H1 (cell line): ENCODE results near the gene KRTAP10-8. TPM values are rescaled to one million over a fixed set of nuclear protein-coding genes. Genes with fewer than 3 reads are reported as not detected.

Source experiments
- JUN ChIP-seq: IDR thresholded peaks from 2 replicates; pipeline ENCODE4 v1.6.1; 2011; ENCODE audit warnings: low read depth, mild to moderate bottlenecking, improper control_type of control experiment, low read length
- RFX5 ChIP-seq: IDR thresholded peaks from 2 replicates; pipeline ENCODE4 v1.6.1; 2011; ENCODE audit warnings: low read depth, low read length, improper control_type of control experiment, borderline replicate concordance
- SRF ChIP-seq: IDR thresholded peaks from 2 replicates; pipeline ENCODE4 v1.6.1; 2011; ENCODE audit warnings: mild to moderate bottlenecking, low read depth, low read length, moderate library complexity
- polyA plus RNA-seq, 7 experiments: library from polyadenylated mRNA; depleted of rRNA in 3 of 7; stranded (reverse) in 5 of 7; unstranded in 2 of 7; fragments of >200 nt in 5 of 7; fragments of 200-250 nt in 2 of 7; gene quantifications; 1 replicate in 5 of 7; 2 replicates in 1 of 7; 4 replicates in 1 of 7; pipeline versions ENCODE4 v1.2.1 to v1.2.3, GENCODE V29; 2011 to 2013; ENCODE audit warnings: missing spikeins in 2 of 7, mixed read lengths in 2 of 7
- total RNA-seq: library from RNA; stranded (reverse); fragmentation: NEBNext Ultra II Directional; extraction: Animal tissue kit (Norgen Biotek cat#: 25700); gene quantifications from 2 replicates; pipeline ENCODE4 v1.2.1, GENCODE V29; 2021

The KRTAP10-8 gene
- total and polyA plus RNA-seq, 2 of the 8 experiments (the other 6 are each of a cell fraction or from before 2014, with no cell fraction given), result not detected

GRCh38 chr21:44579833-44580144 is 32.1 kb upstream of the KRTAP10-8 start (continued):
- TF ChIP-seq JUN (no peak), SRF (no peak), RFX5 (no peak)
